Activated T-cell treated with anti-CD3 and anti-CD28 coated beads for 24 hours (primary cell): ENCODE results near the gene CAMKK1.
A peak's percentile ranks its signal among the peaks of the same experiment; 100 is the strongest.
"Not testable (repeated sequence)": the region's sequence is repeated elsewhere in the genome, so short reads cannot be mapped to it uniquely, and the experiment has no call there.

Experiments
- DNase-seq: peaks from one replicate; pipeline ENCODE4 v3.0.0-alpha.2; 2020; ENCODE audit warnings: low read depth

Gene CAMKK1

DNA sequence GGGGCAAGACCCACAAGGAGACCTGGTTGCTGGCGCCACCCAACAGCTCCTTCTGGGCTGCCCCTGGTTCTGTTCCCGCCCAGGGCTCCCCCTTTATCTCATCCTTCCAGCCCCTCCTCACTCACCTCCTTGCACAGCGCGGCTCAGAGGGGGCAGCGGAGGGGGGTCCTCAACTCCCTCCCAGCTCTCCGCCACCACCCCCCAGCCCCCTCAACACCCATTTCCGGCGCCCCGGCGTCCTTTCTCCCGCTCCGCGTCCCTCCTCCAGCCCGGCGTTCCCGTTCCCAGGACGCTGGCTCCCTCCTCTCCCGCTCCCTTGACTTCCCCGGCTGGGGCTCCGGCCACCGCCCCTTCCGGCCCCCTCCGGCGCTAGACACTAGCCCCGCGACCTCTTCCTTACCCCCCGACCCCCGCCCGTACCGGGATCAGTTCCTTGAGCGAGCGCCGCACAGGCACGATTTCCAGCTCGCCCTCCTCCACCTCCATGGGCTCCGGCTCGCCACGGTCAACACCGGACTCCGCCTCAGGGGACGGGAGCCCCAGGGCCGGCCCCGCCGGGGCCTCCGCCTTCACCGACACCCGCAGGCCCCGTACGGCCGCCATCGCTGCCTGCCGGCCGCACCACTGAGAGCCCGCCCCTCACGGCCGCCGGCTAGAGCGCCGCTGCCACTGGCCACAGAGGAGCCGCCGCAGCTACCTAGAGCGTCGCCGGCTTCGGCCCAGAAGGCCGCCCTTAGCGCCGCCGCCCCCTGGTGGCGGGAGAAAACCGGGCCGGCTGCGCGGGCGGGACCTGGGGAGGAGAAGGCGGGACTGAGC, 47.0 kb downstream of the CAMKK1 start, which contains the start of gene NCBP3:
NCBP3 (minus strand) TSS at position 626 of the 816 bp plus-strand sequence; CDS start at position 603, 23 bp downstream.
- DNase-seq = peak; percentile 86

DNA sequence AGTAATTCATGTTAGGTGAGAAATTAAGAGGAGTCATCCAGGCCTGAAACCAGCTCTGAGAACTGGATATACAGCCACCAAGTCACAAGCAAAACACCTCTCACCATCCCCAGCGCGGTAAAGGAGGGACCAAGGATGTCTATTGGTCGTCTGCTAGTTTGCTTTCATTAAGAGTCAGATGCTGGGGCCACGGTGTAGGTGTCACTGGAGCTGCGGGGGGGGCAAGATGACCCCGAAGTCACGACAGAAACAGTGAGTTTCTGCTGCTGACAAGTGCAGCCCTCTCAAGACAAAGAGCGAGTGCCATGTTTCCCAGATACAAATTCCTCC, 47.6 kb downstream of the CAMKK1 start:
- DNase-seq = peak; percentile 26

DNA sequence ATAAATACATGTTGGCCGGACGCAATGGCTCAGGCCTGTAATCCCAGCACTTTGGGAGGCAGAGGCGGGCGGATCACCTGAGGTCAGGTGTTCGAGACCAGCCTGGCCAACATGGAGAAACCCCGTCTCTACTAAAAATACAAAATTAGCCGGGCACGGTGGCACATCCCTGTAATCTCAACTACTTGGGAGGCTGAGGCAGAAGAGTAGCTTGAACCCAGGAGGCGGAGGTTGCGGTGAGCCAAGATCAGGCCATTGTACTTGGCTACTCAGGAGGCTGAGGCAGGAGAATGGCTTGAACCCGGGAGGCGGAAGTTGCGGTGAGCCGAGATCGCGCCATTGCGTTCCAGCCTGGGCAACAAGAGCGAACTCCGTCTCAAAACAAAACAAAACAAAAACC, 48.3 kb downstream of the CAMKK1 start:
- DNase-seq = not testable (repeated sequence)

DNA sequence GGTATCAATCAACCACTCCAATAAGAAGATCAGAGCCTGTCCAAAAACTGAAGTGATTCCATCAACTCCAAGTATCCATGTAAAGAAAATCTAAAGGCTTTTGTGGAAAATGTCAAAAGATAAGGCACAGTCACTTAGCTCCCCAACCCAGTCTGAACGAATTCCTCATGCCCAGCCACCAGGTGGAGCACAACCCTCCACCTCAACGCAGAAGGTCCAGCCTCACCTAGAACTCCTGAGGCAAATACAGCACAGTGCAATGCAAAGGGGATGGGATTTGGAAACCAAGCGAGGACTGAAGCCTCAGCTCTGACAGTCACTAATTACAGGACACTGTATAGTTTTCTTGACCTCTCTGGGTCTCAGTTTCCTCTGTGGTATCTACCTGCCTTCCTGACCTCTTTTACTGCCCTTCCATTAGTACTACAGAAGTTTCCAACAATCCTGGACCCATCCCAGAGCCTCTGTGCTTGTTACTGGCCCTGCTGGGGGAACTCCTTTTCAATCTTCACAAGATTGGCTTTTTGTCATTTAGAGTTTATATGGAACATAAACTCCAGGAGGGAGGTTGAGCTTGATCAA, 48.8 kb downstream of the CAMKK1 start:
- peak; percentile 30 for DNase-seq

DNA sequence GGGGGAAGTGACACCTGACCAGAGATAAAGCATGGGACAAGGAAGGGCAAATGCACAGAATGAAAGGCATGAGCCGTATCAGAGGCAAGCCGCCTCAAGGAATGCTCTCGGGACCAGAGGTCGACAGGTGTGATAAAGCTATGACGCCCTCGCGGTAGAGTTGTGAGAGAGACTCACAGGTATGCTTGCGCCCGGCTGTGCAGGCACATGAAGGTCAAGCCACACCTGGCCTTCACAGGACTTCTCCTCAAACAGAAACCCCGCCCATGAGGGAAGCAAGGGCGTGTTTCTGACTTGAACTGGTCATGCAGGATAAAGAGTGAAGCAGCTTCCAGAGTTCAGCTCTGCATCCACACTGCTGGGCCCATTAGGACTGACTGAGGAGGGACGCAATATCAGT, 54.6 kb downstream of the CAMKK1 start:
- DNase-seq = no peak

DNA sequence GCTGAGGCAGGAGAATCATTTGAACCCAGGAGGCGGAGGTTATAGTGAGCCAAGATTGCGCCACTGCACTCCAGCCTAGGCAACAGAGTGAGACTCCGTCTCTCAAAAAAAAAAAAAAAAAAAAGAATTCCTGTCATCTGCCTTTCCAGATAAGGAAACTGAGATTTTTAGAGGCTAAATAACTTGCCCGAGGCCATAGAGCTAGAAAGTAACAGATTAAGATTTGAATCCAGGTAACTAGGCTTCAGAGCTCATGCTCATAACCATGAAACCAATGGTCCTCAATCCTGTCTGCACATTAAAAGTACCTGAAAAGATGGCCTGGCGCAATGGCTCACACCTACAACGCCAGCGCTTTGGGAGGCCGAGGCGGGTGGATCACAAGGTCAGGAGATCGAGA, 56.3 kb downstream of the CAMKK1 start:
- DNase-seq = no peak

DNA sequence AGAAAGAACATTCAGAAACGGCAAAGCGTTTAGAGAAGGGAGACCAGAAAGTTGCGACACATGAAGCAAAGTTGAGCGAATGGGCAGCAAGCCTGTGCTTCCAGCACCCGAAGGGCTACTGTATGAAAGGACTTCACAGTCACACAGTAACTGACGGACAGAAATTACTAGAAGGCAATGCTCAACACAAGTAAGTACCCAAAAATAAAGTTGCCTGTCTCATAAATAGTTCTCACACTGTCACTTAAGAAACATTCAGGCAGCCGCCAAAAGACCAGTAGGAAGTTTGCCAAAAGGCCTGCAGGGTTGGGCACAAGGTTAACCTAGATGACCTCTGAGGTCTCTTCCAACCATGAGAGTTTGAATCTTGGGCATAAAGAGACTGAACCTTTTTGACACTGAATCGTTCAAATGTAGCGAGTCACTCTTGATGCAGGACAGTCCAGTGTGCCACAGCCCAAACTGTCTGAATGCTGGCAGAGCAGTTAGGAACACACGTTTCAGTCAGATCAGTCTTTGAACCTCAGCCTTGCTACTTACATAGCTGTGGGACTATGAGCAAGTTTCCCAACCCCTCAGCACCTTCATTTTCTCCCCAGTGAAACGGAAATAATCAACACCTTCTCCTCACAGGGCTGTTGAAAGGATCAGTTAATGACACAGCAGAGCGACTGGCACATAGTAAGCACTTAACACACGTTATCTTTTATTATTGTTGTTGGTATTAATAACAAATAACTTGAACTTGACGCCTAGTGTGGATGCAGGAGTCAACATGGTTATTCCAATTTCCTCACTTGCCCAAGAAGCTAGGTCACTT, 57.2 kb downstream of the CAMKK1 start:
- DNase-seq = no peak

DNA sequence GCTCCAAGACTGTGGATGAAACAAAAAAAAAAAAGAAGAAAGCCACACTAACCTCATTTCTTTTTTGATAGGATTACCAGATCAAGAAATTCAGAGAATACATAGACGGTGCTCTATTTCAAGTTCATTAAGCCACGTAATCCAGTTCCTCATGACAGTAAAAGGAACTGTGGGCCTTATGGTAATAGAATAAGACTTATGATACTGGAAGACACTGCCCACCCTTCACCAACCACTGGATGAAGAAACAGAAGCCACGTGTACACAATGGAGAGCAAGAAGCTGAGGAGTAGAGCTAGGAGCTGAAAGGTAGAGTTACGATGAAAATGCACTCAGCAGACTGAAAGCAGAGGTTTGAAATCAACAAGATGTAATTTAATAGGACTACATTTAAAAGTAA, 58.0 kb downstream of the CAMKK1 start:
- no peak for DNase-seq

DNA sequence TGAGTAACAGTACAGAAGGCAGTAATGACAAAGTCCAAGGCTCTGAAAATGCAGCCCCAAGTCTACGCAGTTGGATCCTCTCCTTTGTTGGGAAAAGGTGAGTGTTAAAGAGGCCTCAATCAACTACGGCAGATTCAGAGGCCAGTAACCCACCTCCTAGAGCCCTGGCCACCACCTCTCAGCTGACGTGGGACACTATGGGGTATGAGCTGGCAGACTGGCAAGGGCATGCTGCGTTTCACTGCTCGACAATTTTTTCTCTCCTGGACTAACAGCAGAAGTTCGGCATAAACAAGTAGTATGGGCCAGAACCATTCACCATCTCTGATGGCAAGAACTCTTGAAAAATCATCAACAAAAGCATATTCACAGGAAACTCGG, 64.0 kb downstream of the CAMKK1 start:
- no peak for DNase-seq

DNA sequence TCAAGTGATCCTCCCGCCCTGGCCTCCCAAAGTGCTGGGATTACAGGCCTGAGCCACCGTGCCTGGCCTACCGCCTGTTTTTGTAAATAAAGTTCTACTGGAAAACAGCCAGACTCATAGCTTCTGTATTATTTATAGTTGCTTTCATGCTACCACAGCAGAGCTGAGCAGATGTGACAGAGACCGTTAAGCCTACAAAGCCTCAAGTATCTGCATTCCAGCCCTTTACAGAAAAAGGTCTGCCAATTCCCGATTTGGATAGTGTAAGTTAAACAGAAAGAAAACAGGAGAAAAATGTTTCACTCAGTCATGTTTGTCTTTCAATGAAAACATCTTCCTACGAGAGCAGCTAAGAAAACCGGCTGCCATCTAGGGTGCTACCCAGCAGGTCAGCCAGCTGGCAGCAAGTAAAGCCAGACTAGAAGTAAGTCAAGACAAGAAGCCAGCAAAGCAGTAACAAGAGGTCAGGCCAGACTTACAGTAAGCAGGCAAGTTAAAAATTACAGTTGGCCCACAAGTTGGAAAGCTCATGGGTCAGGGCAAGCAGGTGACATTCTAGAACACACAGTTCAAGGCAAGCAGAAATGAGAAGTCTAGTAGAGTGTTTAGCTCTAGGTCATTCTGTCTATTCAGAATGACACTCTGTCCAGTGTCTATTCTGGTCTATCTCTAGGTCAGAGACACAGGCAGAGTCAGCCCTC, 64.6 kb downstream of the CAMKK1 start:
- no peak for DNase-seq

DNA sequence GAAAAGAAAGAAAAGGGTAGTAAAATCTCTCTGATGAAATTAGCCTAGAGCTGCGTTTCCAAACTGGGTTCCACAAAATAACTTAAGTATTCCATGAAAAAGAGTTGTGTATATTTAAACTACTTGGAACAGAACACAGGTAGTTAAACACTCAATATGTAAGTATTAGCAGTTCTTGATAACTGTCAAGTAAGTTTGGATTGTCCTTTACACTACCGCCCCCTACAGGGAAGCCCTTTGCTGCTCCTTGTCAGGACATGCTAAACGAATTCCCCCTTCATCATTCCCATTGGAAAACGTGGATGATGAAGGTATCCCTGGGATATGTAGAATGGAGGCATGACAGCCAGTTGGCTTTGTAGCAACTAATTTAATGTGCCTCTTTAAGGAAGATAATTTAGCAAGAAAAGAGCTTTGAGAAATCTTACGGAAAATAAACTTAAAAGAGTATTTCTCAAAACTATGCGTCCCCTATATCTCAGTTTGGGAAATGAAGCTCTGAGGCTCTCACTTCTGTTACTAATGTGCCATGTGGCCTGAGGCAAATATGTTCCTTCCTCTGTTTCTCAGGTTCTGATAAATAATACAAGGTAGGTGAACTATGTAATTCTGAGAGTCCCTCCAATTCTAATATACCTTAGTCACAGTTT, 65.6 kb downstream of the CAMKK1 start:
- DNase-seq = peak; percentile 46

DNA sequence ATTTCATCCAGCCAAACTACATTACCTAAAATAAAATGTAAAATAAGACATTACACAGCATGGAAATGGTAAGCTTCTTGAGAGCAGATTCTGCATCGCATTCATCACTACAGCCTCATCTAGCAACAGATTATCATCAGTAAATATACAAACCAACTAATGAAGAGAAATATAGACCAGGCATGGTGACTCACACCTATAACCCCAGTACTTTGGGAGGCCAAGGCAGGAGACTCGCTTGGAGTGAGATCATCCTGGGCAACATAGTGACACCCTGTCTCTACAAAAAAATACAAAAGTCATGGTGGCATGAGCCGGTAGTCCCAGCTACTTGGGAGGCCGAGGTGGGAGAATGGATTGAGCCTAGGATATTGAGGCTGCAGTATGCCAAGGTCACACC, 66.7 kb downstream of the CAMKK1 start:
- DNase-seq = no peak

DNA sequence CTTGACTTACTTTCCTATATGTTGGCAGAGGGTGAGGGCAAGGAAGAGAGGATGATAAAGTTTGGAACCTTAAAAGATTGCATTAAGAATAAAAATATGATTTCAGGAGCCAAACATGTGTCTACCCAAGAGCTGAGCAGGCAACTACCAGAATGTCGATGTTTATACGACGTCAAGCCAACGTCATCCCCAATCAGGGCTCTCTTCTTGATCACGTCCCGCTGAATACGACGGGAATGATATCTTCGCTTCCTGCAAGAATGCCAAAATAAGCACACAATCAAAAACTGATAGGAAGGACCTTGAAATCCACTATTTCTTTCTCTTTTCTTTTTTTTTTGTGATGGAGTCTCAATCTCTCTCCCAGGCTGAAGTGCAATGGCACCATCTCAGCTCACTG, 71.8 kb downstream of the CAMKK1 start:
- no peak for DNase-seq

DNA sequence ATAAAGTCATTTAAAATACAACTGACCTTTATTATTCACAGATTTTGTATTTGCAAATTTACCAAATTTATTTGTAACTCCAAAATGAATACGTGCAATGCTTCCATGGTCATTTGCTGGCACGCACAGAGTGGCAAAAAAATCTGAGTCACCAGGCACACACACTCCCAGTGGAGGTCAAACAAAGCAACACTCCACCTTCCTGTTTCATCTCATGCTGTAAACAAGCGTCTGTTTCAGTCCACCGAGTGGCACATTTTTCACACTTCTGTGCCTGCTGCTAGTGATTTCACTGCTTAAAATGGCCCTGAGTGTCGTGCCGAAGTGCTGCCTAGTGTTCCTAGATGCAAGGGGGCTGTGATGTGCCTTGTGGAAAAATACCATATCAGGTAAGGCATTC, 74.1 kb downstream of the CAMKK1 start:
- DNase-seq = no peak

DNA sequence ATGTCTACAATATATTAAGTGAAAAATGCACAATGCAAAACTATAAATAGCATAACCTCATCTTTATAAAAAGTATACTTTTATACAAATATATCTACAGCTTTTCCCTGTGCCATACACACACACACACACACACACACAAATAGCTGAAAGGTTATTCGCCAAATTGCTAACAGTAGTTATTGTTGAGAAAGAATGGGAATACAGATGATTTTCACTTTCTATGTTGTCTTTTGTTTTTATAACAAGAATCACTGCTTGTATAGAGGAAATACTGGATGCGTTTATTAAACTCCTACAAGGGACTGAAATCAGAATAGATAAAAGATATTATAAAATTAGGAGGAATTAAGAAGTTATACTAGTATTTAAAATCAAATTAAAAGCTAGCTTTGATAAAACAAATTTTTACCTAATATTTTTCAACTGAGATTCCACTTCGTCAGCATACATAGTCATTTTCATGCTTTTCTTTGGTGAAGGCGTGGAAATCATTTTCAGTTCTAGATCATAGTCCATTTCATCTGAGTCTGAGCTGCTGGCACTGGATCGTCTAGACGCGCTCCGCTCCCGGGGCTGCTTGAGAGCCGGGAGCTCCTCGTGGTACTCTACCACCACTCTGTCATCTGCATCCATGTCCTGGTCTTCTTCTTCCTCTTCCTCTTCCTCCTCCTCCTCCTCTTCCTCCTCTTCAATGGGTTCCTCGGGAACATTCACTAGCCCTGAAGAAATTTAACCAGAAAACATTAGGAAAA, 74.8 kb downstream of the CAMKK1 start:
- no peak for DNase-seq

DNA sequence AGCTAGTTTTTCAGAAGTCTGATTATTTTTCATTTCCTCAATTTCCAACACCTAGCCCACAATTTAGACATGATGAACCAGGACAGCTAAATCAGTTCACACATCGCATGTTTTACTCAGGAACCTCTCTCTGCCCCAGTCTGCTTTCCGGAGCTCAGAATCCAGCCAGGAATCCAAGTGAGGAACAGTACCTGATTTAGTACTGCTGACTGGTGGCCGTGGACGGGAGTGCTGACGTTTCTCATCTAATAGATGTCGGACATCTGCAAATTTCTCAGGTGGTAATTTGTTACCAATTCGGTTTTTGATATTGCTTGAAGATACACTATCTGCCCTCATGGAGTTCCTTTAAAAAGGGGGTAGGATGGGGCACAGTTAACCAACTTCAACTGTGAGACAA, 76.9 kb downstream of the CAMKK1 start:
- no peak for DNase-seq

DNA sequence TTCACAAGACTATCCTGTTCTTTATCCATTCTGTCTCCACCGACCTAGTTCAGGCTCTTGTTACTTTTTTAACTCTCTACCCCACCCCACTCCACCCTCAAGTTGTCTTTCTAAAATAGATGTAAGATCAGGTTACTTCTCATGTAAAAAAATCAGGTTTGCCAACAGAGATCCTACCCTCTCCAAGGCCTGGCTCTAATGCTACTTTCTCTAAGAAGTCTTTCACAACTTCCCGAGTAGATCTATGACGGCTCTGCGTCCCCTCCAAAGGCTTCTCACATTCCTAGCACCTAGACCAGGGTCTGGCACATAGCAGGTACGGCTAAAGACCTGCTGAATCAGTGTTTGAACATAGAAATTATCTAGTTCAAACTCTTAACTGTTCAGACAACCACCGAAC, 77.7 kb downstream of the CAMKK1 start:
- no peak for DNase-seq

DNA sequence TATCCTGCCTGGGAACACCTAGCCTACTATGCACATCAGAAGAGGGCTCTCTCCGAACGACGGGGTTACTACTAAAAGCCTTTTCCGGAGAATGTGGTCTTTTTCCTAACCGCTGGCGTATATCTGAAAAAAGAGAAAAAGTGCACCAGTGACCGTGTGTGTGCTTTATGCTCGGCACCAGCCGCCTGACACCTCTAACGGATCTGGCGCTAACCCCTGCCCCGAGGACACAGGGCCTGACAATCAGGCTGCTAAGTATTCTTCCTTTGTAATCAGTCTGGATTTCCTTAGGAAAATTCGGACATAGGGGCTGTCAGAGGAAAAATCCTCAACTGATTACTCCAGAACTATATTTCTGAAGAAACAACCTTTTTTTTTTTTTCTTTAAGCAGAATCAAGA, 78.5 kb downstream of the CAMKK1 start:
- DNase-seq = no peak

DNA sequence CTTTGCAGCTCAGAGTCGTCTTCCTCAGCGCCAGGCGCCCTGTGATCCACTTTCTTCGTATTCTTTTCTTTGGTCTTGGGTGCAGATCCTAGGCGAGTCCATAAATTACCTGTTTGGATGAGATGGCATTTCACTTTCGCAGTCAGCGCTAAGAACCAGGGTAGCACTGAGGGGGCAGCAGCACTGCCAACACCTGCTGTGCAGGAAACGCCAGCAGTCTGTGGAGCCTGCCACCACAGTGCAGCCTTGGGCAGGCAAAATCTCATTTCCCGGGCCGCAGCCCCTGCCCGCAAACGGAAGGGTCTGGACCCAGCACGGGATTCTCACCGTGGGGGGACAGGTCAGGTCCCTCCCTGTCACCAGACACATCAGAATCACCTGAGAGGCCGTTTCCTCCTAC, 79.7 kb downstream of the CAMKK1 start:
- no peak for DNase-seq

DNA sequence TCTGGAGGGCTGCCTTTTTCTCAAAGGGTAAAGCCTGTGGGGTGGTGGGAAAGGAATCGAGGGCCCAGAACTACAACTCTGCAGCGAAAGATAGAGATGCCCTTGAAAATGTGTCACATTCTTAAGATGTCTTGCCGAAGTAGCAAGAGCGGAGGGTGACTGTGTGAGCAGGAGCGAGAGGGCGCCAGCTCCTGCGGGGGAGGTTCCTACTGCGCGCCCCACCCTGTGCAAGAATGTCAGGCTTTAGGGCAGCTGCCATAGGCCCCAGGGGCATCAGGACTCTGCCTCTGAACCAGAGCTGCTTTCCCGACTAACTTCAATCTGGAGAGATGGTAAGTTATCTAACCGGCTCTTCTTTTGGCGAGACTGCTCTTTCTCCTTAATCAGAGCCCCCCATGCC, 80.1 kb downstream of the CAMKK1 start:
- DNase-seq = no peak

DNA sequence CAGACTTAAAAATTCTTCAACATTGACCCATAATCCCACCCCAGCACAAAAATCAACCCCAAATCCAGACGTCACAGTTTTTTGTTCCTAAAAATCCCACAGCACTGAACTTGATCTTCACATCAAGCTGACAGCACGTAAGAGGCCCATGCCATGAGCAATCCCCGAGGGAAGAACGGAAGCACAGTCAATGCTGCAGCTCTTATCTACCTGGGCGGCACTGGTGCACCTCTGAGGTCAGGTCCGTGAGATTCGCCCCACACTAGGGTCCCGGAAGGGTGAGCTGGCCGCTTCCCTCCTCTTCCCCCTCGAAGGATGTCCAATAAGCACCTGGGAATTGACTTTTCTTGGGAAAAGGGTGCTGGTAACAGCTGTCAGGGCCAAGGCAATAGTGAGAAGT, 80.6 kb downstream of the CAMKK1 start:
- DNase-seq = no peak
